RCC 7860 (cell line): ENCODE data around the gene FRMPD4.

ENCODE experiments used
- DNase-seq: peaks from one replicate; pipeline ENCODE4 v3.0.0-alpha.2; 2015; ENCODE audit warnings: low spot score
- FAIRE-seq: peaks from 2 replicates; lab custom pipeline; 2012; peaks lifted over from hg19 to GRCh38; lab: Jason Lieb, UNC

Gene FRMPD4

DNA sequence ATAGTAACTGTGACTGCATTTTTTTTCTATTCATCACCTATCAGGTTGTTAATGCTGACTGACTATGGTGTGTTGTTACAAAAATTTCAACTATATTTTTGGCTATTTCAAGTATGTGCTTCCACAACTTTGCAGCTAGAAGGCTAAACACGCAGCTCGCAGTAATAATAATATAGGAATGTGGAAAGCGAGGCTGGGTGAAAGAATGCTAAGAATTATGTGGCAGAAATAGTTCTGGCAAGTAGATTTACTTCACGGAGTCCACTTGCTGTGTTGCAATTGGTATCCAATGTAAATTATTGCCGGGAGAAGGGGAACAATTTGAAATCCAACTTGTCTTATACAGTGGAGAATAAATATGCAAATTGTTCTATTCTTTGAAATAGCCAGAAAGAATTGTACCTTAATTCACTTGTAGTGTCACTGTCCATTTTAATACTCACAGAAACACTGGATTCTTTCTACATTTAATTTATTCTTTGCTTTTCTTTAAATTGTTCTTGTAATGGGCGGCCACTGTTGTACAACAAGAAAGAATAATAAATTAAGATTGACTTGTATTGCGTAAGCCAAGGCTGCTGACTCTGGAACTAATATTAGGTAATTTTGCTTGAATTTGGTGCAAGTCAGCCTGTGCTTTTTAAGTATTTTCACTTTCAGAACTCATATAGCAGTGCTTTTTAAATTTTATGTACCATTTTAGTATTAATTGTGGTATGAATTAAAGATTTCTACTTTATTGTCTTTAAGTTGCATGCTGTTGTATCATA, 154.9 kb downstream of the FRMPD4 start:
- FAIRE-seq (no peak), DNase-seq (no peak)

DNA sequence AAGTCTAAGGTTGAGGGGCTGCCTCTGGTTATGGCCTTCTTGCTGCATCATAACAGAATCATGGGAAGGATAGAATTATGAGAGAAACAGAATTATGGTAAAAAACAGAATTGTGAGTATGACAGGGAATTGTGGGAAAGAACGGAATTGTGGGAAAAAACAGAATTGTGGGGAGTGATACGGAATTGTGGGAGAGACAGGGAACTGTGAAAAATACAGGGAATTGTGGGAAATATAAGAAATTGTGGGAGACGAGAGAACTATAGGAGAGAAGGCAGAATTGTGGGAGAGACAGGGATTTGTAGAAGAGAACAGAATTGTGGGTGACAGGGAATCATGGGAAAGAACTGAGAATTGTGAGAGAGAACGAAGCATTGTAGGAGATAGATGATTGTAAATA, 159.1 kb downstream of the FRMPD4 start:
- DNase-seq = no peak
- no peak for FAIRE-seq

DNA sequence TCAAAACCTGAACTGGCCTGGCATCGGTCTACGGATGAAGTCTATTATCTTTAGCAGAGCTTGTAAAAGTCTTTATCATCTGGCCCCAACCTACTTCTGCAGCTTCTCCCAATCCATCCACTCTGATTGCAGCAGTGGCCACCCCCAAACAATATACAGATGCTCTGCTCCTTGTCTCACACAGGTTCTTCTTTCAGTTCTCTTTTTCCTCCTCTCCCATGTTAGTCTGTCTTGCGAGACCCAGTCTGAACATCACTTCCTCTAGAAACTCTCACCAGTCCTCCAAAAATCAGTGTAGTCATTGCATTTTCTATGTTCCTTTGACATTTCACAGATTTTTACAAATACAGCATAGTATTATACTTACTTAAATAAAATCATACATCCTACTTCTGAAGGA, 163.0 kb downstream of the FRMPD4 start:
- DNase-seq = no peak
- no peak for FAIRE-seq

DNA sequence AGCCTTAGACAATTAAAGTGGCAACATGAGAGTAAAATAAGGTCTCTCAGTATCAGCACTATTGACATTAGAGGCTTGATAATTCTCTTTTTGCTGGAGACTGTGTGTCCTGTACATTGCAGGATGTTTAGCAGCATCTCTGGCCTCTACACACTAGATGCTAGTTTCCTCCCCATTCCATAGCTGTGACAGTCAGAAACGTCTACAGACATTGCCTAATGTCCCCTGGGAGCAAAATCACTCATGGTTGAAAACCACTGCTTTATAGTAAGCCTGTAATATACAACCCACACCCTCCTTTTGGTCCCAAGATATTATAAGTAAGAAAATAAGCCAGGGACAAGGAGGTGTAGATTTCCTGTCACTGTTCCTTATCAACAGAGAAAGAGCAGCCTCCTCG, 166.0 kb downstream of the FRMPD4 start:
- no peak for DNase-seq
- no peak for FAIRE-seq

DNA sequence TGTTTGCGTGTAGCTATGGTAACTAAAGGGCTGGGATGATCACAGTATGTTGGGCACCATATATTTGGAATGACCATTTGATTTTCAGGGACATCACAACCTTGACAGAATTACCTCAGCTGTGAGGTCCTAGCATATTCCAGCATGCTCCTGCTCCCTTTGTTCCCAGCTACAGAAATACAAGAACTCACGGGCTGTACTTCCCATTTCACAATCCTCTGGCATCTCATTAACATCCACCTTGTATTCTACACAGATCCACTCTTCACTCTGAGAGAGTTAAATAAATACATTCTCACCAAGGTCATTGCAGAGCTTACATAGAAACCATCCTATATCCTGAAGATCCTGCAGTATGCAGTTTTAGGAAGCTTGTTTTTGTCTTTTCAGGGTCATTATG, 169.7 kb downstream of the FRMPD4 start:
- DNase-seq (no peak), FAIRE-seq (no peak)

DNA sequence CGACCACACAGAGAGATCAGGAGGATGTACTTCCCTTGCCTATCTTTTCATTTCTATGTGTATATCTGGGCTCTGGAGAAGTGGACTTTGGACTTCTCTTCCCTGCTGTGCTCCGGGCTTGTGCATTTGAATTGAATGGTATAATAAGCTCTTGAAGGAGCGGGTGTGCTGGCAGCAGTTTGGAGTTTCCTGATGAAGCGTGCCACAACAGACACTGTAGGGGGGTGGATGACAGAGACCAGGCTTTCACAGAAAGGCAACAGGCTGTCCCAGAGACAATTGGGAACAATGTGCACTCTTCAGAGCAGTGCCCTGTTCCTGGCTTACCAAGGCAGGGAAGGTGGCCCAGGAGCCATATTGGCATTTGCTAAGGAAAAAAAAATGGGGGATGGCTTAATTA, 170.1 kb downstream of the FRMPD4 start:
- no peak for FAIRE-seq
- no peak for DNase-seq

DNA sequence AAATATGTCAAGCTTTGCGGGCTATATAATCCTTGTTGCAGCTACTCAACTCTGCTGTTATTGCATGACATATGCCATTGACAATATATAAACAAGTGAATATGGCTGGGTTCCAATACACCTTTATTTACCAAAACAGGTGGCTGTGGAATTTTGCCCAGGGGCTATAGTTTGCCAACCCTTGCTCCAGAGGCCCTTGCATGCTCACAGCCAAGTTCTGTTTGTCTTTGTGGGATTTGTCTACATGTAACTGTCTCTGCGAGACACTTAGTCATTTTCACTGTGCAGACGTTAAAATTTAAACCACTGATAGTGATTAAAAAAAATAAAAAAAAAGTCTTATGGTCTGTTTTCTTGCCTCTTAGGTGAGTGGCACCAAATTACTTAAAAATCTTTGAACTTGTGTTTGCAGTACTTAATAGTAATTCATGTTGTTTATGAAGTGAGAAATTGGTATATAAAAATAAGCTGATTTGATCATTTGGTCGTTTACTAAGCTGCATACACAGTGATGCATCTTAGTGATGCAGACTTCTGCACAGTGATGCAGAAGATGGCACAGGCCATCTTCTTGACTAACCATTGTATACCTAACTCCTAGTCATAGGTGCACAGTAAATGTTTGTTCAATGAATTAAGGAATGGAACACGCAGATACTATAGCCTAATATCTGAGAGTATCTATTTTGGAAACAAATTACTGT, 170.9 kb downstream of the FRMPD4 start:
- no peak for DNase-seq
- FAIRE-seq = no peak

DNA sequence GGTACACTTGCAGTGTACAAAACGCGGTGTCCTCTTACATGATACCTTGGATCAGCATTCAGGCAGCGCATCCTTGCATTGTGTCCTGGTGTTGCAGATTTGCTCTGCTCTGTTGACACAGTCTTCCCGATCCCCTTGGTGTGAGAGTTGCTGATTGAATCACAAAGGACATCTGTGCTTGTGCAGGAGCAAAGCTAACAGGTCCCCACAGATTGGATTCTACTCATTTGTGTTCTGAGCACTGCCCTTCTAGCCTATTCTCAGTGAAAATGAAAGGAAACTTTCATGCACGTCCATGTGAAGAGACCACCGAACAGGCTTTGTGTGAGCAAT, 171.4 kb downstream of the FRMPD4 start:
- no peak for FAIRE-seq
- no peak for DNase-seq

DNA sequence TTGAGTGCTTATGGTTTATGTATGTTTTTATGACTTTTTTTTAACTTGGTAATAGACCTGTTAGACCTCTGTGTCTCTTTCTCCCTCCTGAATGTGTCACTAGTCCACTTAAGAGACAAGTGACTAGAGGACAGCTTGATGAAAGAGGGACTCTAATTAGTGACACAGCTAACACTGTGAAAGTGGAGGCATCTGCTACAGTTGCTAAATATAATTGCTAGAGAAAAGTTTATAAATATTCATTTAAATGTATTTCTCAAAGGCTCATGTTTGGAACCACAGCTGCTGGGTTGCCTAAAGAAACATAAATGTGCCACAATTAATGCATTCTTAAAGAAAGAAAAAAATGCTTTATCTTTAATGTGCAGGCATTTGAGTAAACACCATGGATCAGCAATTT, 176.4 kb downstream of the FRMPD4 start:
- FAIRE-seq = no peak
- DNase-seq = no peak

DNA sequence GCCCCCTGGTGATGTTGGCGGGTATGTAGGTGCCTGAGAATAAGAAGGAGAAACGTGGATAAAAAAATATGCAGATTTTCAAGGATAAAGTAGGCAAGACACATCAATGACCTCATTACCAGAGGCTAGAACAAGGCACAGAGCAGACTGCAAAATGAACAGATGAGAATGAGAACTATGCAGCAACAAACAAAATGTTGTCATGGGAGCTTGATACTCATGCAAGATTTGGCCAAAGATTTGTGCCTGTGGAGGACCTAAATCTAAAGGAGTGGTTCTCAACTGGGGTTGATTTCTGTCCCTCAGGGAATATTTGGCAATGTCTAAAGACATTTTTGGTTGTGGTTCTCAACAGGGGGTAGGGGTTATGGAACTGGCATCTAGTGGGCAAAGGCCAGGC, 177.3 kb downstream of the FRMPD4 start:
- no peak for FAIRE-seq
- DNase-seq = no peak

DNA sequence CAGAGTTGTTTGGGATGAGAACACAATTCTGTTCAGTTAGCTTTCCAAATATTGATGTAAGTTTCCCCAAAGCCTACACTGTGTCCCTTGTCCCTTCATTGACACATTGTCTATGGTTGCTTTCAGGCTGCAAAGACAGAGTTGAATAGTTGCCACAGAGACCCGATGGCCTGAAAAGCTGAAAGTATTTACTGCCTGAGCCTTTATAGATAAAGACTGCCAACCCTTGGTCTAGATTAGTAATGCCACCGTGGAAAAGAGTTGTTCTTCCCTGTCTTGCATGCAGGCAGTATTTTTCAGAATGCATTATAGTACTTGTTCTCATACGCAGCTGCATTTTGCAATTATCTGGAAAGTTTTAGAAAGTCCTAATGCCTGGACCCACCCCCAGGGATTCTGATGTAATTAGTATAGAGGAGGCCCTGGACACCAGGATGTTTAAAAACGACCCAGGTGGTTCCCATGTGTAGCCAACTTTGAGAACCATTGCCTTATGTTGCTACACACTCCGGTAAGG, 180.8 kb downstream of the FRMPD4 start:
- DNase-seq (no peak), FAIRE-seq (no peak)

DNA sequence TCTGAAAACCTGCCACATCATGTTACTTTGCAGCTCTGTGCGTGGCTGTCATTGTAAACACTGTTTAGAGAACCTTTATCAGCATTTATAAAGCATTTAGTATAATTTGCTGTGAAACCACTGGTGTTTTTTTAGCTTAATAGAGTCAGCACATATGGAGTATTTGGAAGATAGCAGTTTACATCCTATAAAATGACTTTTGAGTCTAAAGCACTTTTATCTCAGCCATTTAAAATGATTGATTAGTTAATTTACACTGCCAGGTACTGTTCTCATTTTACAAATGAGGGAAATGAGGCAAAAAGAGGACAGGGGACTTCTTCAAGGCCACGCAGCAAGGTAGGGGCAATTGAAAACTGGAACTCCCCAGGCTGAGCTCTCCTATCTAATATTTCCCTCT, 181.7 kb downstream of the FRMPD4 start:
- no peak for FAIRE-seq
- DNase-seq = no peak

DNA sequence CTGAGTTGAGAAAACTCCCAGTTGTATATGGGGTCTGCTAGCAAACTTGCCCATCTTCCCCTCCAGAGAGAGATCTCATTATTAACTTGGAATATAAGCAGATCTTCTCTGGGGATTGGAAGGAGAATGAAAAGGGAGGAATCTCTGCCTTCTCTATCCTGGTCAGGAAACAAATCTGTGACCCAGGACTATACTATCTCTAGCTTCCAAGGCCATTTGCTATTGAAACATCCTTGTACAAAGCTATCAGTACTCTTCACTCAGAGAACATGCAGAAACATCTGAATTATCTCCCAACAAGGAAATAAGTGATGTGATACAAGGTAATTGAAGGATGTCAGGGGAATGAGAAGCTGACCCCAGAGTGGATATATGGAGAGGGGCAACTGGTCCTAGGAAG, 183.8 kb downstream of the FRMPD4 start:
- DNase-seq = no peak
- no peak for FAIRE-seq

DNA sequence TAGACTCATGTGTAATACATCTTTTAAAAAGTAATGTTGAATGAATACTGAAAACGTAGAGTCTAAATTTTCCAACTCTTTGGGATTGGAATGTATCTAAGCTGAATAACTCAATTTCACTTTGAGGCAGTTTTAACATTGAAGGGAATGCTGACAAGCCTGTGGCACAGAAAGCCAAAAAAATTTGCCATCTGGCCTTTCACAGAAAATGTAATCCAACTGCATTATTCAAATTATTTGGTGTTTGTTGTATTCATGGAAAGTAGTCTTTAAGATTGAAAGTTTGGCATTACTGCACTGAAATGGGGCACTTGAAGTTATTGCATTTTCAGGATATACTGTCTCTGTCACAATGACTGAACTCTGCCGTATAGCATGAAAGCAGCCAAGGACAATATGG, 186.9 kb downstream of the FRMPD4 start:
- no peak for DNase-seq
- no peak for FAIRE-seq

DNA sequence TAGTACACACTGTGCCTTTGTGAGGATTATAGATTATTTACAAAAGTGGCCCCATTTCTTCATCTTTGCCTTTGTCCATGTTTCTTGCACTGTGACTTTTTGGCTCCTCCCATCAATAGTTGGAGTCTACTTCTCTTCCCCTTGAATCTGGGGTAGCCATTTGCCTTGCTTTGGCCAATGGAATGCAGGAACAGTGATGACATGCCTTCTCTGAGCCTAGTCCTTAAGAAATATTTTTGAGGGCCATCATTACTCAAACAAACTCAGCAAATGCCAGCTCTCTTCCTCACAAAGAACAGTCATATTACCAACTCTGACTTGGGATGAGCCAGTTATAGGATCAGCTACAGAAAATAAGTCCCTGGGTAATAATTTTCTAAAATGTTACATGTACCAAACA, 189.6 kb downstream of the FRMPD4 start:
- FAIRE-seq (no peak), DNase-seq (no peak)

DNA sequence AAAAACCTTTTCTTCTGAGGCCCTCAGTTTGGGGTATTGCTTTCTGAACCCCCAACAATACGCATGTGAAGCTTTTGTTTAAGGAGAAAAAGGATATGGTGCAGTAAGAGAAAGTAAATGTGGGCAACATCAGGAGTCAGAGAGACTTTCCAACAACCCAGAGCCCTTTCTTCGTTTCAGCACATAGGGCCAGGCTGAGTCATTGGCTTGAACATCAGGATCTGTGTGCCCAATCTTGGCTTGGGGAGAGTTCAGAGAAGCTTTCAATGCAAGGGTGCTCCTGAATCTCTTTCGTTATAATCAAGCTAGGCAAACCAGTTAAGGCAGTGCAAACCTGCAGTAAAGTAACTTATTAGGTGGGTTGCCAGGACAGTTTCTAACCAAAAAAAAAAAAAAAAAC, 191.2 kb downstream of the FRMPD4 start:
- FAIRE-seq (no peak), DNase-seq (no peak)

DNA sequence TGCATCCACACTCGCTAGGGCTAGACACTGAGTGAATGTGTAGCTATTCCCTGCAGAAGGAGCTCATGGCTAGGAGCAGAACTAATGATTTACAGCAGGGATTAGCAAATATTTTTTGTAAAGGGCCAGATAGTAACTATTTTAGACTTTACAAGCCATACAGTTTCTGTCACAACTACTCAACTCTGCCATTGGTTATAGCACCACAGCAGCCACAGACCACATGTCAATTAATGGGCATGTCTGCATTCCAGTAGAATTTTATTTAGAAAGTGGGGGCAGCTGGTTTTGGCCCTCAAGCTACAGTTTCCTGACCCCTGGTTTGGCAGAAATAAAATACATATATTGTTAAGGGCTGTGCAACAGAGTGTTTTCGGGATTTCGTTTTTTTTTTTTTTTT, 192.6 kb downstream of the FRMPD4 start:
- DNase-seq = no peak

DNA sequence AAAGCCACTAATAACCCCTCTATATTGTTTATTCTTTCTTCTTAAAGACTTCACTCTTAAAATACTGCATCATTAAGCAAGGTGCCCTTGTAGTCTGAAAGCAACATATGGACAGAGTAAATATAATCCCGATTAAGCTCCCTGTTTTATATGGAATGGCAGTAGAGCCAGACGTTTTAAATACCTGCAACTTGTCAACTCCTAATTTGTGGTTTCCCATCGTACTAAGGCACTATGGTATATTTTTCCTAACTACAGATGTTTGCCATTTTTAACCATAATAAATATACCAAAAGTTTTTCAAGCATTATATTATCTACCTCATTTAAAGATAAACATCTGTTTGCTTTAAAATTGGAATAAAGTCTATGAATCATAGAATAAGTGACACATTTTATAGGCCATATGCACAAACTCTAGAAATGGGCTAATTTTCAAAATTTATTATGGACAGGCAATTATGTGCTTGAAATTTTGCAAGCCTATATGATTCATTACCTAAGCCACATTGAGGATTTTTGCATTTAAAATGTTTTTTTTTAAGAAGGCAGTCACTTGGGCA, 194.6 kb downstream of the FRMPD4 start:
- FAIRE-seq (no peak), DNase-seq (no peak)

More for the DNA sequence above, 192.6 kb downstream of the FRMPD4 start:
- FAIRE-seq = peak; percentile 40

DNA sequence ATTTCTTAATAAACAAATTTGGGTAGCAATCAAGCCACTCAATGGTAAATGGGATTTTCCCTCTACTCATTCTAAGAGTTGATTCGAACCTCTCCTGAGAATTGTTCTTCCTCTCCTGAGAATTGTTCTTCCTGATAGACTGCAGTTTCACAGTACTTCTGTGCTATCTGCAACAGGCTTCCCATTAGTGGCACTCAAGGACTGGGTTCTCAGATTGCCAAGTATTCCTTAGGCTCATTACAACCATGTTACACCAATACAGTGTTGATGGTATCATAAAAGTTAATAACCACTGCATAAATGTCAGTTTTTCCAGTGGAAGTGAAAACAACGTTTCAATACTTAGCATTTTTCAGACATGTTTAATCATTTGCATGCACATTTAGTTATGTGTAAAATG, 201.6 kb downstream of the FRMPD4 start:
- DNase-seq = no peak
- FAIRE-seq = no peak

DNA sequence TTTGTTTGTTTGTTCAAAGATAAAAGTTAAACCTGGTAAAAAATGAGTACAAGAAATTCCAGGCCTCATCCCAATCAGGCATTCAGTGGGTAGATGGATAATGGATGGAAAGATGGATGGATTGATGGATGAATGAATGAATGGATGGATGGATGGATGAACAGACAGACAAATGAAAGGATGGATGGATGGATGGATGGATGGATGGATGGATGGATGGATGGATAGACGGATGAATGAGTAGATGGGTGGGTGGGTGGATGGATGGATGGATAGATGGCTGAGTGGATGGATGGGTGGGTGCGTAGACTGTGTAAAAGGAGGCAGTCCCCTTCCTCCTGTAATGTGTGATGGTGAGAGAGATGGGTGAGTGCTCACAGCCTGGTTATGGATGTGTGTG, 206.7 kb downstream of the FRMPD4 start:
- FAIRE-seq (no peak), DNase-seq (no peak)

DNA sequence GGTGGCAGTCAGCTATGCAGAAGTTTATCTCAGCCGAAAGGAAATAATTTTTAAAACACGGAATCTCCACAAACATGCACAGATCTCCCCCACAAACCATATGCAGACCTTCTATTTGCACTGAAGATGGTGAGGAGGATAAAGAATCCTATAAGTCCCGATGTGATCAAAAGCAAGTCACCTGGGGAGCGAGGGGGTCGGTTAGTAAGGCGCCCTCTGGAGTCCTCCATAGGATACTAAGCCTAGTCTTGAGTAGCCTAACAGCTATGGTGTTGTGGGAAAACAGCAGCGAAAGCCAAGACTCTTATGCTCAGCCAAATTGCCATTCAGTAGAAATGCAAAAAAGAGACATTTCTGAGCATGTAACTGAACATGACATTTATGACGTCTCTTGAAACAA, 210.9 kb downstream of the FRMPD4 start:
- FAIRE-seq (no peak), DNase-seq (no peak)

DNA sequence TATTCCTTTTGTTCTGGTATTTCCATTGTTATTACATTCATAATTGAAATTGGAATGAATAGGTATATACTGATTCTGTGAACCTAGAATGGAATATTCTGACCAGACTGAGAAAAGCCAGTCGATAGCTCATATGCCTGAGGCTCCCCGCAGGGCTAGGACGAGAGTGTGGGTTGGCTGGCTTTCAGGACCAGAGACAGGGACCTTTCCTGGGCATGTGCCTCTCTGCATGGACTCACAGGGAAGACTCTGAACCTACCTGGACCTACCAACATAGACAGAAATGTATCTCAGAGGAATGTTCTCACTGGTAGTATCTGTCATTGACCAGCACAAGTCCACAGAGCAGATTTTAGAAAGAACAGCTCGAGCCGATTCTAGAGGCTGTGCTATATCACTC, 214.6 kb downstream of the FRMPD4 start:
- DNase-seq (no peak), FAIRE-seq (no peak)
